Midbrain (tissue), 1 donor: ENCODE results near the gene RAB2B.

Source experiments
- DNase-seq: peaks from one replicate; lab custom pipeline; 2025; lab: John Stamatoyannopoulos, UW

Gene RAB2B

GRCh38 chr14:21476925-21477681 lies at the start of gene RAB2B, which contains the start of gene TOX4:
TSS of gene RAB2B (minus strand) at chr14:21476959. CDS start at chr14:21476872, 87 bp downstream.
TSS of gene TOX4 (plus strand) at chr14:21477195. CDS start at chr14:21477279, 84 bp downstream.
- peak; percentile 99 for DNase-seq

- peak; percentile 83 for DNase-seq
These were observed 49.4 kb upstream of the RAB2B start, which contains the start of gene SALL2 for GRCh38 chr14:21525962-21526671. TSS of gene SALL2 (minus strand) at chr14:21526346. CDS start at chr14:21526127, 219 bp downstream.

- peak; percentile 29 for DNase-seq
These were observed 48.8 kb upstream of the RAB2B start for GRCh38 chr14:21525571-21525961.

GRCh38 chr14:21524575-21525490 lies 48.1 kb upstream of the RAB2B start:
- no peak for DNase-seq

- DNase-seq = no peak
These were observed 46.4 kb upstream of the RAB2B start for GRCh38 chr14:21523203-21523602.

GRCh38 chr14:21521501-21521900 lies 44.7 kb upstream of the RAB2B start:
- no peak for DNase-seq

- no peak for DNase-seq
These were observed 44.0 kb upstream of the RAB2B start for GRCh38 chr14:21520767-21521166.

GRCh38 chr14:21518725-21519124 lies 42.0 kb upstream of the RAB2B start:
- DNase-seq = no peak

- no peak for DNase-seq
These were observed 37.6 kb upstream of the RAB2B start for GRCh38 chr14:21514341-21514740.

- DNase-seq = peak; percentile 99
These were observed 34.2 kb upstream of the RAB2B start, which contains the start of gene METTL3 for GRCh38 chr14:21510735-21511657. TSS of gene METTL3 (minus strand) at chr14:21511340. CDS start at chr14:21511223, 117 bp downstream.

GRCh38 chr14:21509432-21510143 lies 32.8 kb upstream of the RAB2B start:
- no peak for DNase-seq

GRCh38 chr14:21506557-21506956 lies 29.8 kb upstream of the RAB2B start:
- no peak for DNase-seq

GRCh38 chr14:21505012-21505553 lies 28.3 kb upstream of the RAB2B start:
- no peak for DNase-seq

- DNase-seq = no peak
These were observed 26.6 kb upstream of the RAB2B start for GRCh38 chr14:21503376-21503775.

GRCh38 chr14:21501568-21501967 lies 24.8 kb upstream of the RAB2B start:
- no peak for DNase-seq

- DNase-seq = peak; percentile 43
These were observed 22.1 kb upstream of the RAB2B start for GRCh38 chr14:21498540-21499526.

- DNase-seq = no peak
These were observed 19.7 kb upstream of the RAB2B start for GRCh38 chr14:21496453-21496852.

- no peak for DNase-seq
These were observed 18.4 kb upstream of the RAB2B start for GRCh38 chr14:21494902-21495762.
